ENCODE data around the gene TRMT1.

GRCh38 chr19:13120817-13121216 is 4.3 kb upstream of the TRMT1 start:
- no peak for TF ChIP-seq SIN3A (IDR thresholded peaks at IDR 0.05; ENCODE audit: borderline replicate concordance, insufficient read depth, low read depth, low read length)
- TF ChIP-seq, protein P1, sequence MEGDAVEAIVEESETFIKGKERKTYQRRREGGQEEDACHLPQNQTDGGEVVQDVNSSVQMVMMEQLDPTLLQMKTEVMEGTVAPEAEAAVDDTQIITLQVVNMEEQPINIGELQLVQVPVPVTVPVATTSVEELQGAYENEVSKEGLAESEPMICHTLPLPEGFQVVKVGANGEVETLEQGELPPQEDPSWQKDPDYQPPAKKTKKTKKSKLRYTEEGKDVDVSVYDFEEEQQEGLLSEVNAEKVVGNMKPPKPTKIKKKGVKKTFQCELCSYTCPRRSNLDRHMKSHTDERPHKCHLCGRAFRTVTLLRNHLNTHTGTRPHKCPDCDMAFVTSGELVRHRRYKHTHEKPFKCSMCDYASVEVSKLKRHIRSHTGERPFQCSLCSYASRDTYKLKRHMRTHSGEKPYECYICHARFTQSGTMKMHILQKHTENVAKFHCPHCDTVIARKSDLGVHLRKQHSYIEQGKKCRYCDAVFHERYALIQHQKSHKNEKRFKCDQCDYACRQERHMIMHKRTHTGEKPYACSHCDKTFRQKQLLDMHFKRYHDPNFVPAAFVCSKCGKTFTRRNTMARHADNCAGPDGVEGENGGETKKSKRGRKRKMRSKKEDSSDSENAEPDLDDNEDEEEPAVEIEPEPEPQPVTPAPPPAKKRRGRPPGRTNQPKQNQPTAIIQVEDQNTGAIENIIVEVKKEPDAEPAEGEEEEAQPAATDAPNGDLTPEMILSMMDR (IDR thresholded peaks at IDR 0.05): no peak
- TF ChIP-seq POLR2AphosphoS5 (IDR thresholded peaks at IDR 0.05; ENCODE audit: low read depth, low read length): no peak
- TF ChIP-seq, protein P2, sequence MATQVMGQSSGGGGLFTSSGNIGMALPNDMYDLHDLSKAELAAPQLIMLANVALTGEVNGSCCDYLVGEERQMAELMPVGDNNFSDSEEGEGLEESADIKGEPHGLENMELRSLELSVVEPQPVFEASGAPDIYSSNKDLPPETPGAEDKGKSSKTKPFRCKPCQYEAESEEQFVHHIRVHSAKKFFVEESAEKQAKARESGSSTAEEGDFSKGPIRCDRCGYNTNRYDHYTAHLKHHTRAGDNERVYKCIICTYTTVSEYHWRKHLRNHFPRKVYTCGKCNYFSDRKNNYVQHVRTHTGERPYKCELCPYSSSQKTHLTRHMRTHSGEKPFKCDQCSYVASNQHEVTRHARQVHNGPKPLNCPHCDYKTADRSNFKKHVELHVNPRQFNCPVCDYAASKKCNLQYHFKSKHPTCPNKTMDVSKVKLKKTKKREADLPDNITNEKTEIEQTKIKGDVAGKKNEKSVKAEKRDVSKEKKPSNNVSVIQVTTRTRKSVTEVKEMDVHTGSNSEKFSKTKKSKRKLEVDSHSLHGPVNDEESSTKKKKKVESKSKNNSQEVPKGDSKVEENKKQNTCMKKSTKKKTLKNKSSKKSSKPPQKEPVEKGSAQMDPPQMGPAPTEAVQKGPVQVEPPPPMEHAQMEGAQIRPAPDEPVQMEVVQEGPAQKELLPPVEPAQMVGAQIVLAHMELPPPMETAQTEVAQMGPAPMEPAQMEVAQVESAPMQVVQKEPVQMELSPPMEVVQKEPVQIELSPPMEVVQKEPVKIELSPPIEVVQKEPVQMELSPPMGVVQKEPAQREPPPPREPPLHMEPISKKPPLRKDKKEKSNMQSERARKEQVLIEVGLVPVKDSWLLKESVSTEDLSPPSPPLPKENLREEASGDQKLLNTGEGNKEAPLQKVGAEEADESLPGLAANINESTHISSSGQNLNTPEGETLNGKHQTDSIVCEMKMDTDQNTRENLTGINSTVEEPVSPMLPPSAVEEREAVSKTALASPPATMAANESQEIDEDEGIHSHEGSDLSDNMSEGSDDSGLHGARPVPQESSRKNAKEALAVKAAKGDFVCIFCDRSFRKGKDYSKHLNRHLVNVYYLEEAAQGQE (IDR thresholded peaks at IDR 0.05; ENCODE audit: insufficient read depth in 1 of 2, low read depth in 2 of 2, low read length in 1 of 2): no peak
- TF ChIP-seq TCF7L2 (IDR thresholded peaks at IDR 0.05; ENCODE audit: low read depth, low read length): no peak

All from Panc1 (cell line).